Right atrium auricular region (tissue), 2 donors: Measurements from ENCODE around the gene SPG11. TPM values are rescaled to one million over a fixed set of nuclear protein-coding genes. Genes with fewer than 3 reads are reported as not detected.
"Not testable (repeated sequence)": the region's sequence is repeated elsewhere in the genome, so short reads cannot be mapped to it uniquely, and the experiment has no call there.

Experiments used
- DNase-seq: peaks from one replicate; pipeline ENCODE4 v3.0.0-alpha.2; 2019; ENCODE audit warnings: low spot score
- H3K27ac ChIP-seq, 2 donors: fragments of 200-600 bp; sonication (generic); 1 replicate in 1 of 2; 2 replicates in 1 of 2; pipeline ENCODE4 v1.5.1; 2016 to 2019
- H3K27me3 ChIP-seq, 2 donors: fragments of 200-600 bp; sonication (generic); one replicate each; pipeline versions ENCODE4 v1.5.1 to v1.6.0; 2017 to 2019
- H3K36me3 ChIP-seq: fragments of 200-600 bp; sonication (generic); one replicate; pipeline ENCODE4 v1.5.1; 2016
- H3K4me1 ChIP-seq, 2 donors: fragments of 200-600 bp; sonication (generic); one replicate each; pipeline versions ENCODE4 v1.5.1 to v1.6.0; 2017 to 2019
- H3K4me3 ChIP-seq, 2 donors: fragments of 200-600 bp; sonication (generic); 1 replicate in 1 of 2; 2 replicates in 1 of 2; pipeline ENCODE4 v1.5.1; 2017 to 2019; ENCODE audit warnings: mild to moderate bottlenecking in 1 of 2, moderate library complexity in 1 of 2
- H3K9me3 ChIP-seq, 2 donors: fragments of 200-600 bp; sonication (generic); one replicate each; pipeline ENCODE4 v1.5.1; 2019
- total RNA-seq, 2 donors: library from RNA; depleted of rRNA; stranded (reverse); fragments of >200 nt; gene quantifications; one replicate each; pipeline ENCODE4 v1.1.0, GENCODE V29; 2016
- TF ChIP-seq, protein P1 (sequence below), 2 donors: fragments of 200-600 bp; sonication (generic); IDR thresholded peaks; one replicate each; pipeline ENCODE4 v1.5.1; 2019; ENCODE audit warnings: antibody characterized with exemption in 2 of 2

SPG11 gene
- total RNA-seq, 2 donors from 2014 or later: 34.2 to 40.1 TPM

DNA sequence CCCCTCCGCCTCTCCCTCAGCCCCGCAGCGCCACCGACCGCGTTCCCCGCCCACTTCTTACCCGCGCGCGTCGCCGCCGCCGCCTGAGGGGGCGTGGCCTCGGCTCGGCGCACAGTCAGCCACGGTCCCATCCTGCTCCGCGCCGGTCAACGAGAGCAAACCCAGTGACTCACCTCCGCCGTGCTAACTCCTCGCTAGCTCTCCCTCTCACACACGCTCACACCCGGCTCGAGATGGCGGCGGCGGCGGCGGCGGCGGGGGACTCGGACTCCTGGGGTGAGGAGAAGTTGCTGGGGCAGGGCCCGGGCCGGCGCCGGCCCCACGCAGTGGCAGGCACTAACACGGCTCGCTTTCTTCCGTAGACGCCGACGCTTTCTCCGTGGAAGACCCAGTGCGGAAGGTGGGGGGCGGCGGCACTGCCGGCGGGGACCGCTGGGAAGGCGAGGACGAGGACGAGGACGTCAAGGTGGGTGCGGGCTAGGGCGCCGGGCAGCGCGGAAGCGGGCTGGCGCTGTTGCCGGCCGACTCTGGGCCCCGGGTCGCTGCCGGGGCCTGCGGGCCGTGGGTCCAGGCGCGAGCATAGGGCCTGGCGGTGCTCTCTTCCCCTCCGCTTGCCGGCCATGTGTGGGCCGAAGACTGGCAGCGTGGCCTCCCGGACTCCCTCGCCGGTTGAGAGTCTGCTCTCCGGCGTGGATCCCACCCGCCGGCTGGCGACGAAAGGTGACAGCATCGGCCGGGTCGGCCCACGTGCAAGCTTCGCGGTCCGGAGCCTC is 126.3 kb downstream of the SPG11 start, which contains the start of gene EIF3J:
TSS of gene EIF3J (plus strand) at position 186 of the 773 bp plus-strand sequence. CDS start at position 234, 48 bp downstream.
- H3K36me3 ChIP-seq: no peaks in the 10 kb centered on the region
- H3K27ac ChIP-seq: peak within 1 kb of the TSS; percentile 97 to 99
- TF ChIP-seq, protein P1, sequence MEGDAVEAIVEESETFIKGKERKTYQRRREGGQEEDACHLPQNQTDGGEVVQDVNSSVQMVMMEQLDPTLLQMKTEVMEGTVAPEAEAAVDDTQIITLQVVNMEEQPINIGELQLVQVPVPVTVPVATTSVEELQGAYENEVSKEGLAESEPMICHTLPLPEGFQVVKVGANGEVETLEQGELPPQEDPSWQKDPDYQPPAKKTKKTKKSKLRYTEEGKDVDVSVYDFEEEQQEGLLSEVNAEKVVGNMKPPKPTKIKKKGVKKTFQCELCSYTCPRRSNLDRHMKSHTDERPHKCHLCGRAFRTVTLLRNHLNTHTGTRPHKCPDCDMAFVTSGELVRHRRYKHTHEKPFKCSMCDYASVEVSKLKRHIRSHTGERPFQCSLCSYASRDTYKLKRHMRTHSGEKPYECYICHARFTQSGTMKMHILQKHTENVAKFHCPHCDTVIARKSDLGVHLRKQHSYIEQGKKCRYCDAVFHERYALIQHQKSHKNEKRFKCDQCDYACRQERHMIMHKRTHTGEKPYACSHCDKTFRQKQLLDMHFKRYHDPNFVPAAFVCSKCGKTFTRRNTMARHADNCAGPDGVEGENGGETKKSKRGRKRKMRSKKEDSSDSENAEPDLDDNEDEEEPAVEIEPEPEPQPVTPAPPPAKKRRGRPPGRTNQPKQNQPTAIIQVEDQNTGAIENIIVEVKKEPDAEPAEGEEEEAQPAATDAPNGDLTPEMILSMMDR (IDR thresholded peaks at IDR 0.05): no peak
- peaks cover 0 to 47% of the 10 kb centered on the region in 2 donors for H3K4me1 ChIP-seq
- no peaks in the 10 kb centered on the region for H3K9me3 ChIP-seq
- H3K27me3 ChIP-seq: no peaks in the 10 kb centered on the region
- H3K4me3 ChIP-seq: peak within 1 kb of the TSS; percentile 93 to 99
- DNase-seq: peak; percentile 94

DNA sequence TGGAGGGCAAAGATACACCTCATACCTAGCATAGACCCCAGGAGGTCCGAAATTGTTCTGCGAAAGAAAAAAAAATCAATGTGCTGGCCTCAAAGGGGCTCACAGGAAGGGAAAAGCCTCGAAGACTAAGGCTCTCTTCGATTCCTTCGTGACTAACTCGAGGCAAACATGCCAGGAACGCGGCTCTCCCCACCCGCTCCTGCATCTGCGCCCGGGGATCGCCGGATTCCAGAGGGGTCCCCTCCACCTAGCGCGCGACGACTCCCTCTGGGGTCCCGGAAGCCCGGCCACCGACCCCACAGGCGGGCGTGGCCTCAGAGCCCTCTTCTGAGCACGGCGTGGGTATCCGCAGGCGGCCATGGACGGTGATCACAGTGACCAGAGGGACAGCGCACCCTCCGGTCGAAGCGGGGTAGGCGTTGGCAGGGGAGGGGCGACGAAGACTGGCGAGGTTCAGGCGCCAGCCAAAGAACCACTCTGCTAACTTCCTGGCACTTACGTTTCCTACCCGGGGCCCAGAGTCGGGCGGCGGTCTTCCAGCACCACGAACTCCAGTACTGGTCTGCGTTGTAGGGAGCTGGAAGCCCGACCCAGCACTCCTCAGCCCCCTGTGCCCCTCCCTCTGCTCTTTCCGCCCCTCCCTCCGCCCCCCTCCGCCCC is 127.0 kb downstream of the SPG11 start:
- Histone ChIP-seq H3K9me3 (no peaks in the 10 kb centered on the region), H3K36me3 (no peaks in the 10 kb centered on the region), H3K27ac (peak overlapping the region; percentile 97 to 99), H3K4me1 (peaks cover 0 to 40% of the 10 kb centered on the region in 2 donors), H3K27me3 (no peaks in the 10 kb centered on the region), H3K4me3 (peak overlapping the region; percentile 93 to 99)
- peak; percentile 87 for DNase-seq
- TF ChIP-seq, protein P1 (IDR thresholded peaks at IDR 0.05): peak; percentile 20 to 57

DNA sequence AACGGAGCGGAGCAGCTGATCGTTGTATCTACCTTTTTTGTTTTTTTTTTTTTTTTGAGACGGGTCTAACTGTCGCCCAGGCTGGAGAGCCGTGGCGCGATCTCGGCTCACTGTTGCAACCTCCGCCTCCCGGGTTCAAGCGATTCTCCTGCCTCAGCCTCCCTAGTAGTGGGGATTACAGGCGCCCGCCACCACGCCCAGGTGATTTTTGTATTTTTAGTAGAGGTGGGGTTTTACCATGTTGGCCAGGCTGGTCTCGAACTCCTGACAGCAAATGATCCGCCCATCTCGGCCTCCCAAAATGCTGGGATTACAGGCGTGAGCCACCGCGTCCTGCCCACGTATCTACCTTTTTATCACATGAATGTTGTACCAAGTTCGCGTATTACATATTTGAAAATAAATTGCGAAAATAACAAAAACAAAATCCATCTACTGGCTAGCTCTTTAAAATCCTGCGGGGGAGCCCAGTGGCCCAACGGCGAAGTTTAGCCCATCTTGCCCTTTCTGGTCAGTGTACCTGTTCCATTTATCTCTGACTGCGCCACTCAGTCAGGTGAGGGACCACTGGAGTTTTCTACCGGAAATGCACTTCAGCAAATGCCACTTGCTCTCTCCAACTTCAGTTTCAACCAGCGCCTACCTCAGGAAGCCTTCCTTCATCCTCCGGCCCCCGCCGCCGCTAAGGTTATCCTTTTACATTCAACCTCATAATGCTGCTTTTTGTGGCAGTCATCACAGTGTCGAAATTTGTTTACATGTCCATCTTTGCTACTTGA is 127.8 kb downstream of the SPG11 start:
- Histone ChIP-seq H3K4me3 (peak overlapping the region; percentile 93 to 99), H3K36me3 (no peaks in the 10 kb centered on the region), H3K4me1 (peaks cover 0 to 32% of the 10 kb centered on the region in 2 donors), H3K27me3 (no peaks in the 10 kb centered on the region), H3K27ac (peak overlapping the region; percentile 97 to 99), H3K9me3 (no peaks in the 10 kb centered on the region)
- TF ChIP-seq, protein P1 (IDR thresholded peaks at IDR 0.05): no peak
- no peak for DNase-seq

DNA sequence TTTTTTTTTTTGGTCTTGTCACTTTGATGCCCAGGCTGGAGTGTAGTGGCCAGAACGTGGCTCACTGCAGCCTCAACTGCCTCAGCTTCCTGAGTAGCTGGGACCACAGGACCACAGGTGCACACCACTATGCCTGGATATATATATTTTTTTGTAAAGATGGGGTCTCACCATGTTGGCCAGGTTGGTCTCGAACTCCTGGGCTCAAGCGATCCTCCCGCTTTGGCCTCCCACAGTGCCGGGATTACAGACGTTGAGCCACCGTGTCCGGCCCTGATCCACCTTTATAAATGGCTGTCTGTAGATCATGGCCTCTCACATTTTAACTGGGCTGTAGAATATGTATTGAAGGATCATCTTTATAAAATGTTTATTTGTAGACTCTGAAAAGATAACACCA is 128.4 kb downstream of the SPG11 start:
- H3K4me3 ChIP-seq: no peak overlapping the region
- TF ChIP-seq, protein P1 (IDR thresholded peaks at IDR 0.05): no peak
- peaks cover 0 to 29% of the 10 kb centered on the region in 2 donors for H3K4me1 ChIP-seq
- DNase-seq: no peak
- no peaks in the 10 kb centered on the region for H3K27me3 ChIP-seq
- no peak overlapping the region for H3K27ac ChIP-seq
- no peaks in the 10 kb centered on the region for H3K9me3 ChIP-seq
- H3K36me3 ChIP-seq: no peaks in the 10 kb centered on the region

GRCh38 chr15:44532689-44533088 is 130.8 kb downstream of the SPG11 start:
- H3K4me1 ChIP-seq: peaks cover 0 to 18% of the 10 kb centered on the region in 2 donors
- H3K27ac ChIP-seq: no peak overlapping the region
- DNase-seq: no peak
- no peaks in the 10 kb centered on the region for H3K27me3 ChIP-seq
- no peaks in the 10 kb centered on the region for H3K36me3 ChIP-seq
- no peak overlapping the region for H3K4me3 ChIP-seq
- H3K9me3 ChIP-seq: no peaks in the 10 kb centered on the region
- TF ChIP-seq, protein P1 (IDR thresholded peaks at IDR 0.05): no peak

DNA sequence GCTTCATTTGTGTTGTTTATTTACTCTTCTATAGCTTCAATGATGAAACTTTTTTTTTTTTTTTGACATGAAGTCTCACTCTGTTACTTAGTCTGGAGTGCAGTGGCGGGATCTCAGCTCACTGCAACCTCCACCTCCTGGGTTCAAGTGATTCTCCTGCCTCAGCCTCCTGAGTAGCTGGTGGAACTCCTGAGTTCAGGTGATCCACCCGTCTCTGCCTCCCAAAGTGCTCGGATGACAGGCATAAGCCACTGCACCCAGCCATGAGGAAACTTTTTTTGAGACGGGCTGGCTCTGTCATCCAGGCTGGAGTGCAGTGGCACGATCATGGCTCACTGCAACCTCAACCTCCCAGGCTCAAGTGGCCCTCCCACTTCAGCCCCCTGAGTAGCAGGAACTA is 131.2 kb downstream of the SPG11 start:
- peaks cover 0 to 15% of the 10 kb centered on the region in 2 donors for H3K4me1 ChIP-seq
- H3K27me3 ChIP-seq: not testable (repeated sequence)

More for the DNA sequence above, 131.2 kb downstream of the SPG11 start:
- not testable (repeated sequence) for H3K27ac ChIP-seq, DNase-seq, H3K9me3 ChIP-seq, H3K4me3 ChIP-seq, H3K36me3 ChIP-seq
